GM04504 (cell line): ENCODE results near the gene LRRC47.
"Not testable (repeated sequence)": the region's sequence is repeated elsewhere in the genome, so short reads cannot be mapped to it uniquely, and the experiment has no call there.

Experiments
- DNase-seq: peaks from one replicate; pipeline ENCODE4 v3.0.0-alpha.2; 2012; ENCODE audit warnings: low read depth

The LRRC47 gene

GRCh38 chr1:3771108-3772026 is 24.9 kb downstream of the LRRC47 start:
- no peak for DNase-seq

- no peak for DNase-seq
Observed at GRCh38 chr1:3770047-3770765, 26.1 kb downstream of the LRRC47 start.

- DNase-seq = no peak
Observed at GRCh38 chr1:3768811-3769390, 27.4 kb downstream of the LRRC47 start.

- no peak for DNase-seq
Observed at GRCh38 chr1:3767328-3767925, 28.9 kb downstream of the LRRC47 start.

GRCh38 chr1:3763351-3764125 is 32.8 kb downstream of the LRRC47 start:
- DNase-seq = no peak

- DNase-seq = no peak
Observed at GRCh38 chr1:3762873-3763228, 33.4 kb downstream of the LRRC47 start.

GRCh38 chr1:3762151-3762872 is 34.0 kb downstream of the LRRC47 start:
- DNase-seq = no peak

GRCh38 chr1:3761296-3762010 is 34.8 kb downstream of the LRRC47 start:
- no peak for DNase-seq

- no peak for DNase-seq
Observed at GRCh38 chr1:3759796-3760195, 36.5 kb downstream of the LRRC47 start.

- no peak for DNase-seq
Observed at GRCh38 chr1:3759164-3759563, 37.1 kb downstream of the LRRC47 start.

- DNase-seq = no peak
Observed at GRCh38 chr1:3756394-3756793, 39.9 kb downstream of the LRRC47 start.

- no peak for DNase-seq
Observed at GRCh38 chr1:3753656-3754454, 42.4 kb downstream of the LRRC47 start.

GRCh38 chr1:3752400-3752945 is 43.8 kb downstream of the LRRC47 start, which contains the start of gene CCDC27:
CCDC27 (plus strand) TSS chr1:3752450; CDS start chr1:3752482, 32 bp downstream.
- DNase-seq = no peak

GRCh38 chr1:3750741-3751140 is 45.6 kb downstream of the LRRC47 start:
- DNase-seq = no peak

GRCh38 chr1:3749512-3749911 is 46.8 kb downstream of the LRRC47 start:
- no peak for DNase-seq

- DNase-seq = not testable (repeated sequence)
Observed at GRCh38 chr1:3748316-3748900, 47.9 kb downstream of the LRRC47 start.

GRCh38 chr1:3747903-3748302 is 48.4 kb downstream of the LRRC47 start:
- DNase-seq = no peak

GRCh38 chr1:3747522-3747848 is 48.8 kb downstream of the LRRC47 start:
- DNase-seq = no peak
